GM12878 (cell line): ENCODE data around the gene KIF6.

Experiments used
- FOS ChIP-seq: IDR thresholded peaks from 3 replicates; pipeline ENCODE4 v1.6.1; 2011; ENCODE audit warnings: borderline replicate concordance; ENCODE audit not compliant: insufficient read length; ENCODE audit errors: extremely low read depth
- KDM1A ChIP-seq: fragments of 200-600 bp; sonication (generic); IDR thresholded peaks from 2 replicates; pipeline ENCODE4 v1.6.1; 2016; ENCODE audit warnings: borderline replicate concordance
- SP1 ChIP-seq: IDR thresholded peaks from one replicate; pipeline ENCODE4 v1.6.1; 2011; ENCODE audit warnings: low read depth, low read length
- TF ChIP-seq, protein P1 (sequence below), 3 experiments: IDR thresholded peaks in 2 of 3; conservative IDR thresholded peaks in 1 of 3; 2 replicates each; pipeline ENCODE4 v1.5.1; 2011; ENCODE audit warnings: low read depth in 3 of 3, low read length in 3 of 3, mild to moderate bottlenecking in 3 of 3, control low read depth in 2 of 3, moderate library complexity in 2 of 3, inconsistent platforms in 1 of 3, mixed read lengths in 1 of 3; ENCODE audit not compliant: control insufficient read depth in 2 of 3, insufficient read depth in 1 of 3; ENCODE audit errors: extremely low read depth in 1 of 3
- TF ChIP-seq, protein P2 (sequence below): IDR thresholded peaks from 2 replicates; pipeline ENCODE4 v1.6.1; 2012; ENCODE audit warnings: mild to moderate bottlenecking, low read depth, low read length
- TF ChIP-seq, protein P3 (sequence below): fragments of 450-650 bp; IDR thresholded peaks from 2 replicates; pipeline ENCODE4 v1.6.1; 2016; ENCODE audit warnings: mild to moderate bottlenecking

DNA sequence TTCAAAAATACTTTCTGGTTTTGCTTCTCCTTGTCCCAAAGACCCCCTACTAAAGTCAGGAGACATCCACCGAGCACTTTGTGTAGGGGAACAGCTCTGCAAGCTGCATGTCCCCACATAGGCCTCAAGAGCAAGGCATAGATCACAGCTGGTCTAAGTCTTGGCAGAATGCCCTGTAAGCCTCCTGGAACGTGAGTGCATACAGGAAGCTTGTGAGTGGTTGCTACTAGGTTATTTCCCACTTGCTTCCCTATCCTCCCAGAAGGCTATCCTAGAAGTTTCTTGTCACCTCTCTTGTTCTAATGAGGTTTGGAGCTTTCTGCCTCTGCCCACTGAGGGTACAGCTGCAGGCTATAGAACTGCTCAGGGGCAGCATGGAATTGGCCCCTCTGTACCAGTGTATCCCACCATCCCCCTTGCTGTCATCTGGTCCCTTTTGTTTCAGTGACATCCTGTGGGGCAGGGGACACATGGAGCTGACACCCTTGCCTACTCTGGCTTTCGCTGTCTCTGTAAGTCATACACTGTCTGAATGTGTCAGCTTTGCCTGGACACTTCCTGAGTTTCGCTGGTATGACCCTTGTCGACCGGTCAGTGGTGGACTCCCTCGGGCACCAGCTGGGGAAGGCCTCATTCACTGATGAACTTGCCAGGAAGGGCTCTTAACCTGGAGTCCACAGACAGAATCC, 367.1 kb downstream of the KIF6 start:
- TF ChIP-seq, protein P1, sequence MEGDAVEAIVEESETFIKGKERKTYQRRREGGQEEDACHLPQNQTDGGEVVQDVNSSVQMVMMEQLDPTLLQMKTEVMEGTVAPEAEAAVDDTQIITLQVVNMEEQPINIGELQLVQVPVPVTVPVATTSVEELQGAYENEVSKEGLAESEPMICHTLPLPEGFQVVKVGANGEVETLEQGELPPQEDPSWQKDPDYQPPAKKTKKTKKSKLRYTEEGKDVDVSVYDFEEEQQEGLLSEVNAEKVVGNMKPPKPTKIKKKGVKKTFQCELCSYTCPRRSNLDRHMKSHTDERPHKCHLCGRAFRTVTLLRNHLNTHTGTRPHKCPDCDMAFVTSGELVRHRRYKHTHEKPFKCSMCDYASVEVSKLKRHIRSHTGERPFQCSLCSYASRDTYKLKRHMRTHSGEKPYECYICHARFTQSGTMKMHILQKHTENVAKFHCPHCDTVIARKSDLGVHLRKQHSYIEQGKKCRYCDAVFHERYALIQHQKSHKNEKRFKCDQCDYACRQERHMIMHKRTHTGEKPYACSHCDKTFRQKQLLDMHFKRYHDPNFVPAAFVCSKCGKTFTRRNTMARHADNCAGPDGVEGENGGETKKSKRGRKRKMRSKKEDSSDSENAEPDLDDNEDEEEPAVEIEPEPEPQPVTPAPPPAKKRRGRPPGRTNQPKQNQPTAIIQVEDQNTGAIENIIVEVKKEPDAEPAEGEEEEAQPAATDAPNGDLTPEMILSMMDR (IDR thresholded peaks at IDR 0.05 in 2 of 3, conservative IDR thresholded peaks at IDR 0.05 in 1 of 3; ENCODE audit: control insufficient read depth in 2 of 3, extremely low read depth in 1 of 3, insufficient read depth in 1 of 3, low read depth in 3 of 3, low read length in 3 of 3) = no peak
- no peak for TF ChIP-seq FOS
- no peak for TF ChIP-seq SP1
- TF ChIP-seq, protein P2, sequence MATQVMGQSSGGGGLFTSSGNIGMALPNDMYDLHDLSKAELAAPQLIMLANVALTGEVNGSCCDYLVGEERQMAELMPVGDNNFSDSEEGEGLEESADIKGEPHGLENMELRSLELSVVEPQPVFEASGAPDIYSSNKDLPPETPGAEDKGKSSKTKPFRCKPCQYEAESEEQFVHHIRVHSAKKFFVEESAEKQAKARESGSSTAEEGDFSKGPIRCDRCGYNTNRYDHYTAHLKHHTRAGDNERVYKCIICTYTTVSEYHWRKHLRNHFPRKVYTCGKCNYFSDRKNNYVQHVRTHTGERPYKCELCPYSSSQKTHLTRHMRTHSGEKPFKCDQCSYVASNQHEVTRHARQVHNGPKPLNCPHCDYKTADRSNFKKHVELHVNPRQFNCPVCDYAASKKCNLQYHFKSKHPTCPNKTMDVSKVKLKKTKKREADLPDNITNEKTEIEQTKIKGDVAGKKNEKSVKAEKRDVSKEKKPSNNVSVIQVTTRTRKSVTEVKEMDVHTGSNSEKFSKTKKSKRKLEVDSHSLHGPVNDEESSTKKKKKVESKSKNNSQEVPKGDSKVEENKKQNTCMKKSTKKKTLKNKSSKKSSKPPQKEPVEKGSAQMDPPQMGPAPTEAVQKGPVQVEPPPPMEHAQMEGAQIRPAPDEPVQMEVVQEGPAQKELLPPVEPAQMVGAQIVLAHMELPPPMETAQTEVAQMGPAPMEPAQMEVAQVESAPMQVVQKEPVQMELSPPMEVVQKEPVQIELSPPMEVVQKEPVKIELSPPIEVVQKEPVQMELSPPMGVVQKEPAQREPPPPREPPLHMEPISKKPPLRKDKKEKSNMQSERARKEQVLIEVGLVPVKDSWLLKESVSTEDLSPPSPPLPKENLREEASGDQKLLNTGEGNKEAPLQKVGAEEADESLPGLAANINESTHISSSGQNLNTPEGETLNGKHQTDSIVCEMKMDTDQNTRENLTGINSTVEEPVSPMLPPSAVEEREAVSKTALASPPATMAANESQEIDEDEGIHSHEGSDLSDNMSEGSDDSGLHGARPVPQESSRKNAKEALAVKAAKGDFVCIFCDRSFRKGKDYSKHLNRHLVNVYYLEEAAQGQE = no peak
- TF ChIP-seq, protein P3, sequence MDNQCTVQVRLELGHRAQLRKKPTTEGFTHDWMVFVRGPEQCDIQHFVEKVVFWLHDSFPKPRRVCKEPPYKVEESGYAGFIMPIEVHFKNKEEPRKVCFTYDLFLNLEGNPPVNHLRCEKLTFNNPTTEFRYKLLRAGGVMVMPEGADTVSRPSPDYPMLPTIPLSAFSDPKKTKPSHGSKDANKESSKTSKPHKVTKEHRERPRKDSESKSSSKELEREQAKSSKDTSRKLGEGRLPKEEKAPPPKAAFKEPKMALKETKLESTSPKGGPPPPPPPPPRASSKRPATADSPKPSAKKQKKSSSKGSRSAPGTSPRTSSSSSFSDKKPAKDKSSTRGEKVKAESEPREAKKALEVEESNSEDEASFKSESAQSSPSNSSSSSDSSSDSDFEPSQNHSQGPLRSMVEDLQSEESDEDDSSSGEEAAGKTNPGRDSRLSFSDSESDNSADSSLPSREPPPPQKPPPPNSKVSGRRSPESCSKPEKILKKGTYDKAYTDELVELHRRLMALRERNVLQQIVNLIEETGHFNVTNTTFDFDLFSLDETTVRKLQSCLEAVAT = no peak
- no peak for TF ChIP-seq KDM1A
